Suprapubic skin (tissue), 4 donors: ENCODE measurements around the gene DUSP10. TPM values are rescaled to one million over a fixed set of nuclear protein-coding genes. Genes with fewer than 3 reads are reported as not detected.

Experiments used
- DNase-seq, 2 donors: peaks; one replicate each; pipeline ENCODE4 v3.0.0-alpha.2; 2019; ENCODE audit warnings: low spot score in 2 of 2
- H3K27ac ChIP-seq: fragments of 200-600 bp; sonication (generic); one replicate; pipeline ENCODE4 v1.5.1; 2019
- H3K27me3 ChIP-seq: fragments of 200-600 bp; sonication (generic); one replicate; pipeline ENCODE4 v1.5.1; 2019
- H3K36me3 ChIP-seq: fragments of 200-600 bp; sonication (generic); one replicate; pipeline ENCODE4 v1.5.1; 2019
- H3K4me1 ChIP-seq: fragments of 200-600 bp; sonication (generic); one replicate; pipeline ENCODE4 v1.5.1; 2019
- H3K4me3 ChIP-seq: fragments of 200-600 bp; sonication (generic); one replicate; pipeline ENCODE4 v1.5.1; 2019; ENCODE audit warnings: mild to moderate bottlenecking
- H3K9me3 ChIP-seq: fragments of 200-600 bp; sonication (generic); one replicate; pipeline ENCODE4 v1.5.1; 2019
- CTCF ChIP-seq, 2 donors: fragments of 200-600 bp in 1 of 2; fragments of 450-650 bp in 1 of 2; sonication (generic) in 1 of 2; IDR thresholded peaks; one replicate each; pipeline ENCODE4 v1.5.1; 2016 to 2019; ENCODE audit warnings: antibody characterized with exemption in 2 of 2, mild to moderate bottlenecking in 1 of 2, moderate library complexity in 1 of 2
- EP300 ChIP-seq: sonication (generic); formaldehyde crosslinking; IDR thresholded peaks from one replicate; pipeline ENCODE4 v1.6.1; 2017; ENCODE audit warnings: antibody characterized with exemption
- POLR2A ChIP-seq, 2 donors: fragments of 450-650 bp; IDR thresholded peaks; one replicate each; pipeline ENCODE4 v1.6.1; 2017; ENCODE audit warnings: antibody characterized with exemption in 2 of 2, mild to moderate bottlenecking in 2 of 2, moderate library complexity in 2 of 2
- POLR2AphosphoS5 ChIP-seq, 3 donors: sonication (generic); formaldehyde crosslinking; IDR thresholded peaks; one replicate each; pipeline ENCODE4 v1.6.1; 2017; ENCODE audit warnings: antibody characterized with exemption in 3 of 3
- WGBS: methylation state at CpG from one replicate; pipeline ENCODE4 v1.1.5; 2018; 5-methylcytosine and 5-hydroxymethylcytosine counted together
- total RNA-seq, 4 donors: library from RNA; depleted of rRNA; stranded (reverse); fragments of >200 nt; gene quantifications; one replicate each; pipeline ENCODE4 v1.1.0, GENCODE V29; 2016

Gene DUSP10
- total RNA-seq, 4 donors from 2014 or later: 9.5 to 18.6 (median 15.3) TPM

GRCh38 chr1:221672965-221673364 lies 68.9 kb downstream of the DUSP10 start:
- DNase-seq: no peak
- Histone ChIP-seq H3K27ac (no peak overlapping the region), H3K36me3 (no peaks in the 10 kb centered on the region), H3K4me1 (no peaks in the 10 kb centered on the region), H3K4me3 (no peak overlapping the region), H3K27me3 (no peaks in the 10 kb centered on the region), H3K9me3 (no peaks in the 10 kb centered on the region)
- no peak for TF ChIP-seq POLR2A (IDR thresholded peaks at IDR 0.05)
- no peak for TF ChIP-seq POLR2AphosphoS5 (IDR thresholded peaks at IDR 0.05)
- TF ChIP-seq CTCF (IDR thresholded peaks at IDR 0.05): no peak
- TF ChIP-seq EP300: no peak
- 63% methylated on average over 3 of the region's 3 CpGs for WGBS

- Histone ChIP-seq H3K9me3 (no peaks in the 10 kb centered on the region), H3K27me3 (no peaks in the 10 kb centered on the region), H3K4me1 (no peaks in the 10 kb centered on the region), H3K36me3 (no peaks in the 10 kb centered on the region), H3K27ac (no peak overlapping the region), H3K4me3 (no peak overlapping the region)
- TF ChIP-seq CTCF (IDR thresholded peaks at IDR 0.05) (no peak), POLR2A (IDR thresholded peaks at IDR 0.05) (no peak), EP300 (no peak), POLR2AphosphoS5 (IDR thresholded peaks at IDR 0.05) (no peak)
- DNase-seq: no peak
- WGBS: 74% methylated on average over 2 of the region's 2 CpGs
Measured at GRCh38 chr1:221672239-221672645, 69.6 kb downstream of the DUSP10 start.

GRCh38 chr1:221670081-221670480 lies 71.8 kb downstream of the DUSP10 start:
- no peak for DNase-seq
- H3K27me3 ChIP-seq: no peaks in the 10 kb centered on the region
- H3K27ac ChIP-seq: no peak overlapping the region
- H3K36me3 ChIP-seq: no peaks in the 10 kb centered on the region
- no peak for TF ChIP-seq CTCF (IDR thresholded peaks at IDR 0.05)
- no peak for TF ChIP-seq POLR2AphosphoS5 (IDR thresholded peaks at IDR 0.05)
- no peak for TF ChIP-seq EP300
- TF ChIP-seq POLR2A (IDR thresholded peaks at IDR 0.05): no peak
- H3K4me3 ChIP-seq: no peak overlapping the region
- H3K4me1 ChIP-seq: no peaks in the 10 kb centered on the region
- 66% methylated on average over 2 of the region's 2 CpGs for WGBS
- no peaks in the 10 kb centered on the region for H3K9me3 ChIP-seq

- Histone ChIP-seq H3K4me3 (no peak overlapping the region), H3K4me1 (no peaks in the 10 kb centered on the region), H3K36me3 (no peaks in the 10 kb centered on the region), H3K9me3 (no peaks in the 10 kb centered on the region), H3K27me3 (no peaks in the 10 kb centered on the region), H3K27ac (no peak overlapping the region)
- TF ChIP-seq CTCF (IDR thresholded peaks at IDR 0.05) (no peak), POLR2AphosphoS5 (IDR thresholded peaks at IDR 0.05) (no peak), EP300 (no peak), POLR2A (IDR thresholded peaks at IDR 0.05) (no peak)
- no peak for DNase-seq
Measured at GRCh38 chr1:221669441-221669840, 72.4 kb downstream of the DUSP10 start.

DNA sequence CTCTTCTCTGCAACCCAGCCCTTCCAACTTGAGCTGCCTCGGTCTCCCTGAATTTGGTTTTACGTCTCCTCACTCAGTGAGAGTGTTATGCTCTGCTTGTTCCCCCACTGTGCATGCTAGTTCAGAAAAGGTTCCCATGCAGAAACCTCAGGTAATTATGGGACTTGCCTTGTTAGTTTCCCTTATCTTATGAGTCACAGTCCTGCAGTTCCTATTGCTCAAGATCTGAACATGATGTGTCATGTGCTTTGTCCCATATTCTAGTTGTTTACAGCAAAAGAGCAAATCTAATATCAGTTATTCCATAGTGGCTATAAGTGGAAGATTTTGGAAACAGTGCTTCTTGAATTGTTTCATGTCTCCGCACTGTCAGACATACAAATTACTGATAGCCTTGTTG lies 74.4 kb downstream of the DUSP10 start:
- DNase-seq: no peak
- no peaks in the 10 kb centered on the region for H3K27me3 ChIP-seq
- no peak overlapping the region for H3K4me3 ChIP-seq
- no peaks in the 10 kb centered on the region for H3K36me3 ChIP-seq
- H3K4me1 ChIP-seq: no peaks in the 10 kb centered on the region
- 84% methylated on average over 3 of the region's 3 CpGs for WGBS
- no peaks in the 10 kb centered on the region for H3K9me3 ChIP-seq
- TF ChIP-seq CTCF (IDR thresholded peaks at IDR 0.05) (no peak), POLR2A (IDR thresholded peaks at IDR 0.05) (no peak), POLR2AphosphoS5 (IDR thresholded peaks at IDR 0.05) (no peak), EP300 (no peak)
- H3K27ac ChIP-seq: no peak overlapping the region
